Pancreas (tissue), 10 donors: ENCODE data around the gene CCDC85B. TPM values are rescaled to one million over a fixed set of nuclear protein-coding genes. Genes with fewer than 3 reads are reported as not detected.

Source experiments
- ATAC-seq, 4 donors: fragments of 200-7000 bp; cut with Tn5 transposase; one replicate each; pipeline versions ENCODE4 v1.8.0 to v1.9.1; 2020; ENCODE audit warnings: mild to moderate bottlenecking in 4 of 4, moderate library complexity in 4 of 4
- DNase-seq, 6 donors: peaks; one replicate each; pipeline ENCODE4 v3.0.0-alpha.2; 2020
- FAIRE-seq: peaks from 2 replicates; lab custom pipeline; 2012; peaks lifted over from hg19 to GRCh38; lab: Jason Lieb, UNC
- H3K27ac ChIP-seq, 4 donors: fragments of 200-600 bp; sonication (generic); 1 replicate in 3 of 4; 2 replicates in 1 of 4; pipeline versions ENCODE4 v1.5.0 to v1.8.0; 2020
- H3K27me3 ChIP-seq, 4 donors: fragments of 200-600 bp; one replicate each; pipeline ENCODE4 v1.8.0; 2021
- H3K36me3 ChIP-seq, 3 donors: fragments of 200-600 bp; sonication (generic) in 1 of 3; one replicate each; pipeline versions ENCODE4 v1.5.0 to v1.8.0; 2020 to 2021
- H3K4me1 ChIP-seq, 3 donors: fragments of 200-600 bp; one replicate each; pipeline ENCODE4 v1.8.0; 2021
- H3K4me3 ChIP-seq, 4 donors: fragments of 200-600 bp; sonication (generic) in 2 of 4; one replicate each; pipeline versions ENCODE4 v1.5.0 to v1.8.0; 2020 to 2021
- H3K9me3 ChIP-seq, 4 donors: fragments of 200-600 bp; one replicate each; pipeline ENCODE4 v1.8.0; 2021
- WGBS, 2 donors: extraction: QIAGEN DNeasy Blood & Tissue Kit; methylation state at CpG; one replicate each; pipeline ENCODE4 v1.1.7; 2013; 5-methylcytosine and 5-hydroxymethylcytosine counted together
- intact Hi-C, 3 donors: fragments of 100-400 bp; cut with DNase I; formaldehyde crosslinking; loops; one replicate each; pipeline versions ENCODE4 v1.11.1 to v1.14.2; 2022
- polyA plus RNA-seq, 2 donors: library from polyadenylated mRNA; stranded (reverse); fragments of 200-250 nt; gene quantifications; one replicate each; pipeline ENCODE4 v1.2.3, GENCODE V29; 2013
- total RNA-seq, 6 donors: library from RNA; stranded (reverse); fragmentation: NEBNext Ultra II Directional in 4 of 6; extraction: Animal tissue kit (Norgen Biotek cat#: 25700) in 4 of 6; gene quantifications; one replicate each; pipeline versions ENCODE4 v1.2.1 to v1.2.4, GENCODE V29; 2021 to 2023
- TF ChIP-seq, protein P1 (sequence below), 4 donors: fragments of 200-600 bp; sonication (generic) in 3 of 4; IDR thresholded peaks; one replicate each; pipeline versions ENCODE4 v1.5.0 to v1.8.0; 2021; ENCODE audit warnings: antibody characterized with exemption in 4 of 4
- donor health status: healthy with polysubstance abuse.
- donor health status: DM: no; HTN: no; CAD: no; lungs with moderate emphysema.
- donor health status: DM: no; HTN: no; CAD: no.
- donor health status: control.
- donor health status: control.
- donor health status: Bipolar disorder and iron deficiency.
- donor health status: DM: yes; HTN: yes; CAD: no.
- donor health status: DM: no; HTN: no; CAD: no.
- donor health status: DM: no; HTN: no; CAD: no.
- donor health status: DM: yes; HTN: yes; CAD: no.

Gene CCDC85B
- total and polyA plus RNA-seq, 8 donors, result 7.7 to 22.4 (median 11.3) TPM

DNA sequence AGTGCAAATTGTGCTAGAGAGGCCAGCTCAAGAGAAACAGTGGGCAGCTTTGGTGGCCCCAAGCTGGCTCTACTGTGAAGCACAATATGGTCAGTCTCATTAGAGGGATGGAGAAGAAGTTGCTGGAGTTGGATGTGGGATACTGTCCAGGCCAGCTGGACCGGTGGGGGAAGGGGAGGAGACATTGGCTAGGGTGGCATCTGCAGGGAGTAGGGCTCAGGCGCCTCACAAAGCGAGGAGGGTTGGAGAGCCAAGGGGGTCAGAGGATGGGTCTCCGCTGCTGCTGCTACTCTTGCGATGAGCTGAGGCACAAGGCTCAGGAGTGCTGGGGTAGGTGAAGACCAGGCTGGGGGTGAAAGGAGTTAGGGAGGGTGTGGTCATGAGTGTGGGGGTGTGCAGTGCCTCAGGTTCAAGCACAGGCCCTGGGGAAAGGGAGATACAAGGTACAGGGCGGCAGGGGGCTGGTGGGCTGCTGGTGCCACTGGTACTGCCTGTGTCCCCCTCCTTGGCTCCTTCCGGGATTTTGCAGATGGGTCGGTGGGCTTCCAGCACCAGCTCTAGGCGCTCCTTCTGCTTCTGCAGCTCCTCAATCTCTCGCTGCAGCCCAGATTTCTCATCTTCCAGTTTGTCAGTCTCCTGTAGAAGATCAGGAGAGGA, 2.3 kb downstream of the CCDC85B start:
- H3K36me3 ChIP-seq, result no peaks in the 10 kb centered on the region
- H3K27me3 ChIP-seq, result no peaks in the 10 kb centered on the region
- no peak for FAIRE-seq
- DNase-seq, result peak in 1 of 6 donors; percentile 48
- no peak overlapping the region for H3K27ac ChIP-seq
- 84 to 87% methylated on average over 10 of the region's 10 CpGs for WGBS, 2 donors
- intact Hi-C loops, result no loop called here
- no peak for ATAC-seq
- H3K4me1 ChIP-seq, result peaks cover 1 to 25% (median 11%) of the 10 kb centered on the region in 3 donors
- TF ChIP-seq, protein P1, sequence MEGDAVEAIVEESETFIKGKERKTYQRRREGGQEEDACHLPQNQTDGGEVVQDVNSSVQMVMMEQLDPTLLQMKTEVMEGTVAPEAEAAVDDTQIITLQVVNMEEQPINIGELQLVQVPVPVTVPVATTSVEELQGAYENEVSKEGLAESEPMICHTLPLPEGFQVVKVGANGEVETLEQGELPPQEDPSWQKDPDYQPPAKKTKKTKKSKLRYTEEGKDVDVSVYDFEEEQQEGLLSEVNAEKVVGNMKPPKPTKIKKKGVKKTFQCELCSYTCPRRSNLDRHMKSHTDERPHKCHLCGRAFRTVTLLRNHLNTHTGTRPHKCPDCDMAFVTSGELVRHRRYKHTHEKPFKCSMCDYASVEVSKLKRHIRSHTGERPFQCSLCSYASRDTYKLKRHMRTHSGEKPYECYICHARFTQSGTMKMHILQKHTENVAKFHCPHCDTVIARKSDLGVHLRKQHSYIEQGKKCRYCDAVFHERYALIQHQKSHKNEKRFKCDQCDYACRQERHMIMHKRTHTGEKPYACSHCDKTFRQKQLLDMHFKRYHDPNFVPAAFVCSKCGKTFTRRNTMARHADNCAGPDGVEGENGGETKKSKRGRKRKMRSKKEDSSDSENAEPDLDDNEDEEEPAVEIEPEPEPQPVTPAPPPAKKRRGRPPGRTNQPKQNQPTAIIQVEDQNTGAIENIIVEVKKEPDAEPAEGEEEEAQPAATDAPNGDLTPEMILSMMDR (IDR thresholded peaks at IDR 0.05), result no peak
- no peaks in the 10 kb centered on the region for H3K9me3 ChIP-seq
- H3K4me3 ChIP-seq, result no peak overlapping the region

GRCh38 chr11:65894034-65894591, 3.6 kb downstream of the CCDC85B start:
- Histone ChIP-seq H3K27ac (peak overlapping the region in 2 of 4 donors; percentile 54 to 55), H3K4me1 (peaks cover 0 to 24% (median 11%) of the 10 kb centered on the region in 3 donors), H3K4me3 (no peak overlapping the region), H3K27me3 (no peaks in the 10 kb centered on the region), H3K9me3 (no peaks in the 10 kb centered on the region), H3K36me3 (no peaks in the 10 kb centered on the region)
- ATAC-seq, result no peak
- intact Hi-C loops, result no loop called here
- DNase-seq, result peak in 1 of 6 donors; percentile 62
- FAIRE-seq, result no peak
- 75 to 87% methylated on average over 16 of the region's 16 CpGs for WGBS, 2 donors
- TF ChIP-seq, protein P1 (IDR thresholded peaks at IDR 0.05), result no peak

- DNase-seq, result no peak
- Histone ChIP-seq H3K36me3 (no peaks in the 10 kb centered on the region), H3K4me3 (no peak overlapping the region), H3K4me1 (peaks cover 8 to 19% (median 8%) of the 10 kb centered on the region in 3 donors), H3K27me3 (no peaks in the 10 kb centered on the region), H3K27ac (no peak overlapping the region), H3K9me3 (no peaks in the 10 kb centered on the region)
- no peak for ATAC-seq
- no peak for FAIRE-seq
- 77 to 91% methylated on average over 5 of the region's 5 CpGs for WGBS, 2 donors
- intact Hi-C loops, result no loop called here
- TF ChIP-seq, protein P1 (IDR thresholded peaks at IDR 0.05), result no peak
Observed at GRCh38 chr11:65895482-65895981, 5.1 kb downstream of the CCDC85B start.

- H3K4me1 ChIP-seq, result peaks cover 4 to 17% (median 8%) of the 10 kb centered on the region in 3 donors
- ATAC-seq (no peak), FAIRE-seq (no peak), DNase-seq (no peak)
- no peaks in the 10 kb centered on the region for H3K9me3 ChIP-seq
- H3K36me3 ChIP-seq, result no peaks in the 10 kb centered on the region
- WGBS, 2 donors, result 79 to 85% methylated on average over 14 of the region's 14 CpGs
- no peak overlapping the region for H3K4me3 ChIP-seq
- intact Hi-C loops, result no loop called here
- no peaks in the 10 kb centered on the region for H3K27me3 ChIP-seq
- TF ChIP-seq, protein P1 (IDR thresholded peaks at IDR 0.05), result no peak
- H3K27ac ChIP-seq, result no peak overlapping the region
Observed at GRCh38 chr11:65896034-65896999, 5.8 kb downstream of the CCDC85B start.
